ENCODE data around the gene CHST10.
"Not testable (repeated sequence)": the region's sequence is repeated elsewhere in the genome, so short reads cannot be mapped to it uniquely, and the experiment has no call there.

CHST10 gene

DNA sequence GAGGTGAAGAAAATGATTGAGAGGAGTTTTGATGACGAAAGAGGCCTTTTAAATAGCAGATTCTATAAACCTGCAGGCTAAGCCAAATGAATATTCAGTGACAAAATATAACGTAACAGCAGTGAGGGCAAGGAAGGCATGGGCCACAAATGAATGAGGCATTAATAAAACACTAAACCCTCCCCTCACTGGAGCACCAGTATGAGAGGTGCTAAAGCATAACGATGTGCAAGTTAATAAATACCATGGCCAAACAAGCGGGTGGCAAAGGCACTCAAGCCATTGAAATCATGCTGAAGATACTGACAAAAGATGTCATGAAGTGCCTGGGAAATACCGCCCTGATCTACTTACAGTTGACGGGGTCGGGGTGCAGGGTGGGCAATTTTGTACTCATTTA lies 64.9 kb downstream of the CHST10 start:
- no peak overlapping the region for H3K9ac ChIP-seq (ENCODE audit: insufficient read length, low read depth)
- TF ChIP-seq YY1 (IDR thresholded peaks at IDR 0.05; ENCODE audit: insufficient read depth, insufficient read length) (no peak), ZNF274 (IDR thresholded peaks at IDR 0.05; ENCODE audit: low read depth, low read length) (no peak), SUZ12 (IDR thresholded peaks at IDR 0.05; ENCODE audit: extremely low read depth, insufficient read depth, insufficient read length) (no peak)
- H3K4me1 ChIP-seq (ENCODE audit: insufficient read depth, insufficient read length): no peaks in the 10 kb centered on the region
- H3K36me3 ChIP-seq (ENCODE audit: insufficient read depth, insufficient read length, low read length): no peaks in the 10 kb centered on the region
- H3K27me3 ChIP-seq (ENCODE audit: insufficient read depth, insufficient read length): no peaks in the 10 kb centered on the region
- H3K4me3 ChIP-seq (ENCODE audit: insufficient read length, low read depth): no peak overlapping the region
- DNase-seq (ENCODE audit: low read depth, low spot score): no peak
- peaks cover 15% of the 10 kb centered on the region; the same call in 1 of the 2 replicates for H3K9me3 ChIP-seq (ENCODE audit: insufficient read depth, low read length)

DNA sequence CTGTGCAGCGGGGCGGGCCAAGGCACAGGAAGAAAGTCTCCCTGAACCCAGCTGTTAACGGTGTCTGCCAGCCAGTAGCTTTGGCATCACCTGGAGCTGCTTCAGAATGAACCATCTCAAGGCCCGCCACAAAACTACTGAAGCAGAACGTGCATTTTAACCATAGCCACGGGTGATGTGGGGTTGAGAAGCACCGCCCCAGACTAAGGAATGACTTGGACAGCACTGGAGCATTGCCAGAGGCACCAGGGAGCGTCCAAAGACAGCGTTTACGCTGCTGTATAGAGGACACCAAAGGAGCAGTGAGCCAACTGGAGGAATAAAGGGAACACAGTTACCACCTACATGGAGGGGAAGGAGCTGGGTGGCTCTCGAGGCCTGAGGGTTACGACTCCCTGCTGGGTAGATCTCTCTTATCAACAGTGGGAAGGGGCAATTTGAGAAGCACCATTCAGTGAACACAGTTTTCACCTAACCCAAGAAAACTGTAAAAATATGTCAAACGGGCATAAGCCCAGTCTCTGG lies 66.7 kb downstream of the CHST10 start:
- TF ChIP-seq YY1 (IDR thresholded peaks at IDR 0.05; ENCODE audit: insufficient read depth, insufficient read length) (no peak), ZNF274 (IDR thresholded peaks at IDR 0.05; ENCODE audit: low read depth, low read length) (no peak), SUZ12 (IDR thresholded peaks at IDR 0.05; ENCODE audit: extremely low read depth, insufficient read depth, insufficient read length) (no peak)
- Histone ChIP-seq H3K4me1 (ENCODE audit: insufficient read depth, insufficient read length) (no peaks in the 10 kb centered on the region), H3K27me3 (ENCODE audit: insufficient read depth, insufficient read length) (no peaks in the 10 kb centered on the region), H3K4me3 (ENCODE audit: insufficient read length, low read depth) (no peak overlapping the region), H3K36me3 (ENCODE audit: insufficient read depth, insufficient read length, low read length) (no peaks in the 10 kb centered on the region), H3K9me3 (ENCODE audit: insufficient read depth, low read length) (peaks cover 4% of the 10 kb centered on the region; the same call in 1 of the 2 replicates), H3K9ac (ENCODE audit: insufficient read length, low read depth) (no peak overlapping the region)
- DNase-seq (ENCODE audit: low read depth, low spot score): no peak

DNA sequence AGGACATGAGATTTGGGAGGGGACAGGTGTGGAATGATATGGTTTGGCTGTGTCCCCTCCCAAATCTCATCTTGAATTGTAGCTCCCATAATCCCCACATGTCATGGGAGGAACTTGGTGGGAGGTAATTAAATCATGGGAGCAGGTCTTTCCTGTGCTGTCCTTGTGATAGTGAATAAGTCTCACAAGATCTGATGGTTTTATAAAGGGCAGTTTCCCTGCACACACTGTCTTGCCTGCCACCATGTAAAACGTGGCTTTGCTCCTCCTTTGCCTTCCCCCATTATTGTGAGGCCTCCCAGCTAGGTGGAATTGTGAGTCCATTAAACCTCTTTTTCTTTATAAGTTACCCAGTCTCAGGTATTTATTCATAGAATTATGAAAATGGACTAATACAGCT lies 72.3 kb downstream of the CHST10 start:
- not testable (repeated sequence) for H3K9ac ChIP-seq (ENCODE audit: insufficient read length, low read depth); H3K27me3 ChIP-seq (ENCODE audit: insufficient read depth, insufficient read length); H3K36me3 ChIP-seq (ENCODE audit: insufficient read depth, insufficient read length, low read length); DNase-seq (ENCODE audit: low read depth, low spot score); H3K4me1 ChIP-seq (ENCODE audit: insufficient read depth, insufficient read length); H3K4me3 ChIP-seq (ENCODE audit: insufficient read length, low read depth)
- H3K9me3 ChIP-seq (ENCODE audit: insufficient read depth, low read length): peaks cover 28% of the 10 kb centered on the region; the same call in 1 of the 2 replicates

GRCh38 chr2:100344433-100344832 lies 73.0 kb downstream of the CHST10 start:
- H3K27me3 ChIP-seq (ENCODE audit: insufficient read depth, insufficient read length): no peaks in the 10 kb centered on the region
- no peak overlapping the region for H3K9ac ChIP-seq (ENCODE audit: insufficient read length, low read depth)
- DNase-seq (ENCODE audit: low read depth, low spot score): no peak
- H3K36me3 ChIP-seq (ENCODE audit: insufficient read depth, insufficient read length, low read length): no peaks in the 10 kb centered on the region
- H3K4me3 ChIP-seq (ENCODE audit: insufficient read length, low read depth): no peak overlapping the region
- H3K9me3 ChIP-seq (ENCODE audit: insufficient read depth, low read length): peaks cover 25% of the 10 kb centered on the region; the same call in 1 of the 2 replicates
- no peak for TF ChIP-seq YY1 (IDR thresholded peaks at IDR 0.05; ENCODE audit: insufficient read depth, insufficient read length)
- TF ChIP-seq ZNF274 (IDR thresholded peaks at IDR 0.05; ENCODE audit: low read depth, low read length): no peak
- no peak for TF ChIP-seq SUZ12 (IDR thresholded peaks at IDR 0.05; ENCODE audit: extremely low read depth, insufficient read depth, insufficient read length)
- H3K4me1 ChIP-seq (ENCODE audit: insufficient read depth, insufficient read length): no peaks in the 10 kb centered on the region

GRCh38 chr2:100342466-100342865 lies 75.0 kb downstream of the CHST10 start:
- H3K9ac ChIP-seq (ENCODE audit: insufficient read length, low read depth); H3K4me3 ChIP-seq (ENCODE audit: insufficient read length, low read depth); H3K36me3 ChIP-seq (ENCODE audit: insufficient read depth, insufficient read length, low read length); H3K27me3 ChIP-seq (ENCODE audit: insufficient read depth, insufficient read length); H3K4me1 ChIP-seq (ENCODE audit: insufficient read depth, insufficient read length); DNase-seq (ENCODE audit: low read depth, low spot score): not testable (repeated sequence)
- H3K9me3 ChIP-seq (ENCODE audit: insufficient read depth, low read length): peaks cover 25% of the 10 kb centered on the region; the same call in 1 of the 2 replicates
